Gastroesophageal sphincter (tissue), 3 donors: Measurements from ENCODE around the gene CDKL2.

Source experiments
- CTCF ChIP-seq, 4 experiments: fragments of 200-600 bp in 2 of 4; fragments of 450-650 bp in 2 of 4; sonication (generic) in 1 of 4; IDR thresholded peaks; one replicate each; pipeline ENCODE4 v1.5.1; 2017 to 2019; ENCODE audit warnings: antibody characterized with exemption in 4 of 4, mild to moderate bottlenecking in 2 of 4, moderate library complexity in 2 of 4
- EP300 ChIP-seq: sonication (generic); formaldehyde crosslinking; IDR thresholded peaks from one replicate; pipeline ENCODE4 v1.6.1; 2017; ENCODE audit warnings: antibody characterized with exemption, mild to moderate bottlenecking
- POLR2A ChIP-seq, 2 donors: fragments of 450-650 bp; IDR thresholded peaks; one replicate each; pipeline ENCODE4 v1.6.1; 2017; ENCODE audit warnings: antibody characterized with exemption in 2 of 2, mild to moderate bottlenecking in 2 of 2, moderate library complexity in 1 of 2
- POLR2AphosphoS5 ChIP-seq: sonication (generic); formaldehyde crosslinking; IDR thresholded peaks from one replicate; pipeline ENCODE4 v1.6.1; 2017; ENCODE audit warnings: antibody characterized with exemption

DNA sequence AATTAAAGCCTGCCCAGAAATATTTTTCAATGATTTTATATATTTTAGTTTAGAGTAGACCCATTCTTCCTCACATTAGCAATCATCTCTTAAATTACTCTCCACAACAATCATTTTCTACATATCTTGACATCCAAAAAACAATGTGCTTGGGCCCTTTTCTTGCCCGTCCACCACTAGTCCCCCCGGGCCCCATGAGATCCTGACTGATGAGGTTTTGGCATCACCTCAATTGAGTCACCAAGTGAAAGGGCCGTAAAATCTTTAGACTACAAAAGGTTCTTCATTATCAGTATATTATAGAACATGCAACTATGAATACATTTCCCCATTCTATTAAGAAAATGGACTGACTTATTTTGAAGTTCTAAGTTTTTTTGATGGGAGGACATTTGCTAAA is 4.0 kb upstream of the CDKL2 start:
- TF ChIP-seq EP300 = no peak
- no peak for TF ChIP-seq CTCF (IDR thresholded peaks at IDR 0.05)
- TF ChIP-seq POLR2A (IDR thresholded peaks at IDR 0.05) = no peak
- TF ChIP-seq POLR2AphosphoS5 = no peak
